Ovary (tissue), 9 donors: ENCODE data around the gene SUN1. TPM values are rescaled to one million over a fixed set of nuclear protein-coding genes. Genes with fewer than 3 reads are reported as not detected.

Experiments
- DNase-seq, 5 donors: peaks; one replicate each; pipeline ENCODE4 v3.0.0-alpha.2; 2019 to 2020
- H3K27ac ChIP-seq, 2 donors: fragments of 200-600 bp; one replicate each; pipeline versions ENCODE4 v1.5.1 to v1.8.0; 2019 to 2022
- H3K27me3 ChIP-seq: fragments of 200-600 bp; one replicate; pipeline ENCODE4 v1.8.0; 2022
- H3K36me3 ChIP-seq: fragments of 200-600 bp; sonication (generic); one replicate; pipeline ENCODE4 v1.5.1; 2019
- H3K4me1 ChIP-seq: one replicate; pipeline ENCODE4 v1.8.1; 2013; ENCODE audit warnings: mild to moderate bottlenecking, moderate library complexity; ENCODE audit not compliant: insufficient read depth
- H3K4me3 ChIP-seq: fragments of 200-600 bp; sonication (generic); one replicate; pipeline ENCODE4 v1.5.1; 2017
- H3K9me3 ChIP-seq, 2 donors: fragments of 200-600 bp in 1 of 2; sonication (generic) in 1 of 2; one replicate each; pipeline versions ENCODE4 v1.5.1 to v1.8.1; 2013 to 2019; ENCODE audit warnings: mild to moderate bottlenecking in 1 of 2, moderate library complexity in 1 of 2
- EP300 ChIP-seq: sonication (generic); formaldehyde crosslinking; IDR thresholded peaks from one replicate; pipeline ENCODE4 v1.6.1; 2017; ENCODE audit warnings: antibody characterized with exemption
- POLR2A ChIP-seq: fragments of 450-650 bp; IDR thresholded peaks from one replicate; pipeline ENCODE4 v1.6.1; 2017; ENCODE audit warnings: antibody characterized with exemption, mild to moderate bottlenecking, moderate library complexity
- WGBS, 3 donors: extraction: QIAGEN DNeasy Blood & Tissue Kit in 1 of 3; methylation state at CpG; one replicate each; pipeline versions ENCODE4 v1.1.5 to v1.1.7; 2013 to 2017; 5-methylcytosine and 5-hydroxymethylcytosine counted together
- intact Hi-C, 4 donors: fragments of 100-400 bp; cut with DNase I; formaldehyde crosslinking; loops; one replicate each; pipeline versions ENCODE4 v1.11.0 to v1.15.1; 2022 to 2023
- polyA plus RNA-seq, 2 donors: library from polyadenylated mRNA; stranded (reverse); fragments of 200-250 nt in 1 of 2; fragments of 350-450 nt in 1 of 2; fragmentation: Illumina TruSeq in 1 of 2; extraction: RNeasy Lipid Tissue Mini Kit (QIAGEN cat#74804) in 1 of 2; gene quantifications; one replicate each; pipeline ENCODE4 v1.2.3, GENCODE V29; 2013 to 2014
- total RNA-seq, 7 donors: library from RNA; depleted of rRNA in 2 of 7; stranded (reverse); fragments of >200 nt in 2 of 7; fragmentation: NEBNext Ultra II Directional in 3 of 7; extraction: Animal tissue kit (Norgen Biotek cat#: 25700) in 3 of 7; gene quantifications; one replicate each; pipeline versions ENCODE4 v1.1.0 to v1.2.4, GENCODE V29; 2016 to 2023
- TF ChIP-seq, protein P1 (sequence below), 3 donors: fragments of 450-650 bp in 2 of 3; fragments of 200-600 bp in 1 of 3; IDR thresholded peaks; one replicate each; pipeline versions ENCODE4 v1.5.1 to v1.8.0; 2016 to 2022; ENCODE audit warnings: antibody characterized with exemption in 3 of 3, mild to moderate bottlenecking in 1 of 3
- donor health status: DM: no; HTN: no; CAD: no; lungs with moderate emphysema.
- donor health status: DM: no; HTN: no; CAD: no.
- donor health status: Bipolar disorder and iron deficiency.
- donor health status: DM: yes; HTN: yes; CAD: no.
- donor health status: DM: no; HTN: no; CAD: no.
- donor health status: DM: yes; HTN: yes; CAD: no.

The SUN1 gene
- total and polyA plus RNA-seq, 9 donors, result 100 to 196 (median 143) TPM

DNA sequence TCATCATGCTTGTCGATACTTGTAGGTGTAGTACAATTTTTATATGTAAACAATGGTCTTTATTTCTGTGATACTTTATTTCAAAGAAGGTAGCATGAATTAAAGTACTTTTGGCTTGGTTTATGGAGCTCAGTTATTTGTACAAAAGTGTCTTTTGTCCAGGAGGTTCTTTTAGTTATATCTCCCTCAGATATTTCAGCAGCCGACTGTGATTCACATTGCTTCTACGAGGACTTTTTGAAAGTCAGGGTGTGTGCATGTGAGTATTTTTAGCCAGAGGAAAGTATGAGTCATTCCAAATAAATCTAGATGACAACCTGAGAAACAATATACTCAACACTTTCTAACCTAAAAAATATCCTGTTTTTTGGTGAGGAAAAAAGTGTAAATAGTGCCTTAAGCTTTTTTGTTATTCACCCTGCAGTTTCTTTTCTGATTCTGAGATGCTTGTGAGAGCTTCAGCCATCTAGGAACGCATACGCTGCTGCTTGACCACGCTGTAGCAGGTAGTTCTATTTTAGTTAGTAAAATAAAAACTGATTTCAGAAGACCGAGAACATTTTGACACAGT is 595 bp upstream of the SUN1 start:
- H3K36me3 ChIP-seq, result no peaks in the 10 kb centered on the region
- WGBS, 3 donors, result 6 to 11% (median 7%) methylated on average over 7 of the region's 7 CpGs
- intact Hi-C loops, result loop anchor here in 2 of 4 donors (5.0 to 10.0 kb wide), 3 partner anchors 36 to 47 kb away; no protein-coding TSS in a partner anchor
- H3K4me3 ChIP-seq, result peak overlapping the region; percentile 19
- H3K9me3 ChIP-seq, result no peaks in the 10 kb centered on the region
- peaks cover 29% of the 10 kb centered on the region for H3K4me1 ChIP-seq
- DNase-seq, result peak in 1 of 5 donors; percentile 58
- TF ChIP-seq POLR2A (peak; percentile 37), EP300 (peak; percentile 17)
- TF ChIP-seq, protein P1, sequence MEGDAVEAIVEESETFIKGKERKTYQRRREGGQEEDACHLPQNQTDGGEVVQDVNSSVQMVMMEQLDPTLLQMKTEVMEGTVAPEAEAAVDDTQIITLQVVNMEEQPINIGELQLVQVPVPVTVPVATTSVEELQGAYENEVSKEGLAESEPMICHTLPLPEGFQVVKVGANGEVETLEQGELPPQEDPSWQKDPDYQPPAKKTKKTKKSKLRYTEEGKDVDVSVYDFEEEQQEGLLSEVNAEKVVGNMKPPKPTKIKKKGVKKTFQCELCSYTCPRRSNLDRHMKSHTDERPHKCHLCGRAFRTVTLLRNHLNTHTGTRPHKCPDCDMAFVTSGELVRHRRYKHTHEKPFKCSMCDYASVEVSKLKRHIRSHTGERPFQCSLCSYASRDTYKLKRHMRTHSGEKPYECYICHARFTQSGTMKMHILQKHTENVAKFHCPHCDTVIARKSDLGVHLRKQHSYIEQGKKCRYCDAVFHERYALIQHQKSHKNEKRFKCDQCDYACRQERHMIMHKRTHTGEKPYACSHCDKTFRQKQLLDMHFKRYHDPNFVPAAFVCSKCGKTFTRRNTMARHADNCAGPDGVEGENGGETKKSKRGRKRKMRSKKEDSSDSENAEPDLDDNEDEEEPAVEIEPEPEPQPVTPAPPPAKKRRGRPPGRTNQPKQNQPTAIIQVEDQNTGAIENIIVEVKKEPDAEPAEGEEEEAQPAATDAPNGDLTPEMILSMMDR (IDR thresholded peaks at IDR 0.05), result no peak
- H3K27me3 ChIP-seq, result no peaks in the 10 kb centered on the region
- H3K27ac ChIP-seq, result peak overlapping the region; percentile 77 to 89

DNA sequence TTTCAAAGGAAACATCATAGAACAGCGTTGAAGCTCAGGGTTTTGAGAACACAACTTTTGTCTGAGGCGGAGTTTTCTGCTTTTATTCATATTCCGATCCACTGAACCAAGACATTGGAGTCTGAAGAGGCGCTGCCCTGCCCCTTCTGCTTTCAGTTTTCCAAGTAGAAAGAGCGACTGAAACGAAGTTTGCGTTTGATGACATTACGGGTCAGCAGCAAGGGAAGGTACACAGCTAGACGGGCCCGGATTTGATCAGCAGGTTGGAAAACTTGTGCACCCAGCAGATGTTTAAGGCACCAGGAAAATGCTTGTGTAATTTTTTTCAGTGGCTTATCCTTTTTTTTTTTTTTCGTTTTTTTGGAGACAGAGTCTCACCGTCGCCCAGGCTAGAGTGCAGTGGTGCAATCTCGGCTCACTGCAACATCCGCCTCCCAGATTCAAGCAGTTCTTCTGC is 720 bp downstream of the SUN1 start:
- Histone ChIP-seq H3K9me3 (no peaks in the 10 kb centered on the region), H3K4me1 (peaks cover 34% of the 10 kb centered on the region), H3K27me3 (no peaks in the 10 kb centered on the region), H3K4me3 (no peak overlapping the region), H3K36me3 (no peaks in the 10 kb centered on the region), H3K27ac (peak overlapping the region; percentile 77 to 89)
- intact Hi-C loops, result loop anchor here in 2 of 4 donors (5.0 to 10.0 kb wide), 3 partner anchors 34 to 48 kb away; no protein-coding TSS in a partner anchor
- 83 to 85% (median 84%) methylated on average over 15 of the region's 15 CpGs for WGBS, 3 donors
- TF ChIP-seq, protein P1 (IDR thresholded peaks at IDR 0.05), result no peak
- no peak for TF ChIP-seq POLR2A
- TF ChIP-seq EP300, result no peak
- no peak for DNase-seq

DNA sequence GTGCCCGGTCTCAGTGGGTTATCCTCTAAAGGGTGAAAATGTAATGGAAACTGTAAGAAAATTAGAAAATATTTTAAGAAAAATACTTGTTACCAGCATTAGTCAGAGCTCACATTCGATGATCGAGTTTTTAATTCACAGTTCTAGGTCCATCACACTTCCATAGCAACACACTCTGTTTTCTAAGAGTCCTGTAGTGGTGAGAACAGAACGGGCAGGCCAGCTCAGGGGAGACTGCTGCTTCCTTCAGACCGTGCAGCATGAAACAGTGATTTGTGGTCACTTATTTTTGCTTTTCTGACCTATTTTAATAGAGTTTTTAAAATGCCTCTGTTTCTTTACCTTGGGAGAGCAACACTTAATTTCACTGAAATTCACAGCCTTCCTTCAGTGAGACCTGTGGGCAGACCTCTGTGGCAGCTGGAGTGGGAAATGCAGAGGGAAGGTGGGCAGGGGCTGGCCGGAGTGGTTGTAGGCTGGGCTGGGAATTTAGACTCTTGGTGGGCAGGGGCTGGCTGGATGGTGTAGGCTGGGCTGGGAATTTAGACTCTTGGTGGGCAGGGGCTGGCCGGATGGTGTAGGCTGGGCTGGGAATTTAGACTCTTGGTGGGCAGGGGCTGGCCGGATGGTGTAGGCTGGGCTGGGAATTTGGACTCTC is 1.5 kb downstream of the SUN1 start:
- Histone ChIP-seq H3K27me3 (no peaks in the 10 kb centered on the region), H3K4me1 (peaks cover 34% of the 10 kb centered on the region), H3K9me3 (no peaks in the 10 kb centered on the region), H3K4me3 (no peak overlapping the region), H3K27ac (peak overlapping the region; percentile 2 to 46), H3K36me3 (no peaks in the 10 kb centered on the region)
- TF ChIP-seq, protein P1 (IDR thresholded peaks at IDR 0.05), result no peak
- TF ChIP-seq EP300, result no peak
- no peak for TF ChIP-seq POLR2A
- no peak for DNase-seq
- WGBS, 3 donors, result 67 to 71% (median 70%) methylated on average over 8 of the region's 8 CpGs
- intact Hi-C loops, result loop anchor here in 2 of 4 donors (5.0 to 10.0 kb wide), 3 partner anchors 34 to 49 kb away; no protein-coding TSS in a partner anchor

DNA sequence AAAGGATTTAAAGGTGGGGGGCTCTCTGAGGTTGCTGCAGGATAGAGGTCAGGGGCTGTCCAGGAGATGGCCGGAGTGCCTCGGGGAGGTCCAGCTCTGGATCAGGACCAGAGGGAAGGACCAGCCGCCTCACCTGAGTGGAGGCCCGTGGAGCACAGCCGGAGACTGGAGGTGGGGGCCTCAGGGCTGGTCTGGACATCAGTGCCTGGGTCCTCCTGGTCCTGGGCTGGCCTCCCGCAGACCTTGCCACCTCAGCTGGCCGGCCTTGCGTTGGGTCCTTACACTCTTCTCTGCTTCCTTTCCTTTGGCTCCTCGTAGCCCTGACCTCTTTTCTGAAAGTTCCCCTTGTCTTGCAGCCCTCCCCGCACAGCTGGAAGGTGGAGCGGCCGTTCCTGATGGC is 2.0 kb downstream of the SUN1 start:
- no peak overlapping the region for H3K4me3 ChIP-seq
- no peak for DNase-seq
- no peaks in the 10 kb centered on the region for H3K36me3 ChIP-seq
- H3K27ac ChIP-seq, result peak overlapping the region; percentile 2 to 46
- TF ChIP-seq EP300, result no peak
- TF ChIP-seq, protein P1 (IDR thresholded peaks at IDR 0.05), result no peak
- TF ChIP-seq POLR2A, result no peak
- H3K4me1 ChIP-seq, result peaks cover 34% of the 10 kb centered on the region
- no peaks in the 10 kb centered on the region for H3K9me3 ChIP-seq
- no peaks in the 10 kb centered on the region for H3K27me3 ChIP-seq
- intact Hi-C loops, result loop anchor here in 2 of 4 donors (5.0 to 10.0 kb wide), 3 partner anchors 33 to 49 kb away; no protein-coding TSS in a partner anchor
- WGBS, 3 donors, result 76 to 89% (median 85%) methylated on average over 12 of the region's 12 CpGs
